Measurements from ENCODE around the gene BIN1. TPM values are rescaled to one million over a fixed set of nuclear protein-coding genes. Genes with fewer than 3 reads are reported as not detected.
A peak's percentile ranks its signal among the peaks of the same experiment; 100 is the strongest.

Gene BIN1
- total RNA-seq, 1 experiment from 2014 or later: 198 TPM

GRCh38 chr2:127134833-127135830, 28.2 kb upstream of the BIN1 start:
- BruUV-seq (replicated peaks): no TSS peak
- Histone ChIP-seq H3K4me1 (peaks cover 23% of the 10 kb centered on the region), H3K27me3 (replicated peaks; ENCODE audit: control insufficient read depth, insufficient read depth, low read length) (no peaks in the 10 kb centered on the region), H3K9me3 (0 out of 2 replicates have a peak, but pooled peaks cover 3% of the 10 kb centered on the region), H3K4me3 (ENCODE audit: low read depth, low read length) (no peak overlapping the region), H3K36me3 (ENCODE audit: control insufficient read depth, insufficient read depth, low read length) (peaks cover 2% of the 10 kb centered on the region; the same call in 1 of the 2 replicates)
- POLR2A ChIA-PET: interaction anchor here (1.0 kb wide), 1 partner anchor 28 kb away, joined by 4 read pairs; the partner anchor contains the start of gene BIN1
- Mint-ChIP-seq H3K4me3 (ENCODE audit: unreplicated experiment) (no peak overlapping the region), H3K36me3 (ENCODE audit: insufficient read depth, unreplicated experiment) (peaks cover 23% of the 10 kb centered on the region), H3K9me3 (ENCODE audit: unreplicated experiment) (peaks cover 13% of the 10 kb centered on the region), H3K27ac (ENCODE audit: unreplicated experiment) (peak overlapping the region; percentile 43), H3K27me3 (ENCODE audit: insufficient read depth, unreplicated experiment) (no peaks in the 10 kb centered on the region), H3K4me1 (ENCODE audit: low read depth, unreplicated experiment) (peaks cover 18% of the 10 kb centered on the region)
- intact Hi-C loops (cut with micrococcal nuclease; ENCODE audit: unreplicated experiment): loop anchor here (2.0 kb wide), 1 partner anchor 36 kb away; no protein-coding TSS in a partner anchor
- no peak for TF ChIP-seq CTCF (IDR thresholded peaks at IDR 0.05; ENCODE audit: insufficient read depth in 1 of 2, low read depth in 1 of 2, low read length in 1 of 2, severe bottlenecking in 1 of 2, unreplicated experiment in 1 of 2)
- CTCF ChIA-PET: interaction anchor here (0.5 to 1.6 kb wide), 2 partner anchors 20 to 28 kb away, joined by 3 to 4 read pairs; partner anchors contain the start of gene BIN1
- no peak for DNase-seq

GRCh38 chr2:127134235-127134634, 27.3 kb upstream of the BIN1 start:
- no peaks in the 10 kb centered on the region for H3K27me3 Mint-ChIP-seq (ENCODE audit: insufficient read depth, unreplicated experiment)
- H3K27ac Mint-ChIP-seq (ENCODE audit: unreplicated experiment): peak overlapping the region; percentile 43
- Histone ChIP-seq H3K9me3 (0 out of 2 replicates have a peak, but pooled peaks cover under 1% of the 10 kb centered on the region), H3K4me3 (ENCODE audit: low read depth, low read length) (no peak overlapping the region), H3K27me3 (replicated peaks; ENCODE audit: control insufficient read depth, insufficient read depth, low read length) (no peaks in the 10 kb centered on the region), H3K36me3 (ENCODE audit: control insufficient read depth, insufficient read depth, low read length) (peaks cover 2% of the 10 kb centered on the region; the same call in 1 of the 2 replicates), H3K4me1 (peaks cover 23% of the 10 kb centered on the region)
- peaks cover 18% of the 10 kb centered on the region for H3K36me3 Mint-ChIP-seq (ENCODE audit: insufficient read depth, unreplicated experiment)
- peak overlapping the region; percentile 4 for H3K4me3 Mint-ChIP-seq (ENCODE audit: unreplicated experiment)
- H3K9me3 Mint-ChIP-seq (ENCODE audit: unreplicated experiment): peaks cover 4% of the 10 kb centered on the region
- intact Hi-C loops (cut with micrococcal nuclease; ENCODE audit: unreplicated experiment): loop anchor here (2.0 kb wide), 1 partner anchor 37 kb away; no protein-coding TSS in a partner anchor
- H3K4me1 Mint-ChIP-seq (ENCODE audit: low read depth, unreplicated experiment): peaks cover 11% of the 10 kb centered on the region
- CTCF ChIA-PET: interaction anchor here (0.5 to 1.6 kb wide), 2 partner anchors 19 to 27 kb away, joined by 3 to 4 read pairs; partner anchors contain the start of gene BIN1
- POLR2A ChIA-PET: interaction anchor here (1.0 kb wide), 1 partner anchor 27 kb away, joined by 4 read pairs; the partner anchor contains the start of gene BIN1
- no peak for TF ChIP-seq CTCF (IDR thresholded peaks at IDR 0.05; ENCODE audit: insufficient read depth in 1 of 2, low read depth in 1 of 2, low read length in 1 of 2, severe bottlenecking in 1 of 2, unreplicated experiment in 1 of 2)
- BruUV-seq (replicated peaks): no TSS peak
- peak in 1 of 2 experiments; percentile 52 for DNase-seq

- H3K4me1 ChIP-seq: peaks cover 23% of the 10 kb centered on the region
- Mint-ChIP-seq H3K9me3 (ENCODE audit: unreplicated experiment) (no peaks in the 10 kb centered on the region), H3K4me3 (ENCODE audit: unreplicated experiment) (no peak overlapping the region), H3K27ac (ENCODE audit: unreplicated experiment) (no peak overlapping the region), H3K36me3 (ENCODE audit: insufficient read depth, unreplicated experiment) (peaks cover 18% of the 10 kb centered on the region), H3K4me1 (ENCODE audit: low read depth, unreplicated experiment) (peaks cover 11% of the 10 kb centered on the region), H3K27me3 (ENCODE audit: insufficient read depth, unreplicated experiment) (no peaks in the 10 kb centered on the region)
- H3K27me3 ChIP-seq (replicated peaks; ENCODE audit: control insufficient read depth, insufficient read depth, low read length): no peaks in the 10 kb centered on the region
- POLR2A ChIA-PET: interaction anchor here (1.0 kb wide), 1 partner anchor 27 kb away, joined by 4 read pairs; the partner anchor contains the start of gene BIN1
- no peak overlapping the region for H3K4me3 ChIP-seq (ENCODE audit: low read depth, low read length)
- intact Hi-C loops (cut with micrococcal nuclease; ENCODE audit: unreplicated experiment): loop anchor here (2.0 kb wide), 1 partner anchor 37 kb away; no protein-coding TSS in a partner anchor
- DNase-seq: no peak
- no peaks in the 10 kb centered on the region for H3K9me3 ChIP-seq
- CTCF ChIA-PET: interaction anchor here (0.6 to 1.6 kb wide), 3 partner anchors 27 to 619 kb away, joined by 3 to 11 read pairs (median 4); partner anchors contain the start of gene BIN1
- TF ChIP-seq CTCF (IDR thresholded peaks at IDR 0.05; ENCODE audit: insufficient read depth in 1 of 2, low read depth in 1 of 2, low read length in 1 of 2, severe bottlenecking in 1 of 2, unreplicated experiment in 1 of 2): no peak
- BruUV-seq (replicated peaks): no TSS peak
- H3K36me3 ChIP-seq (ENCODE audit: control insufficient read depth, insufficient read depth, low read length): peaks cover 2% of the 10 kb centered on the region; the same call in 1 of the 2 replicates
Observed at GRCh38 chr2:127133793-127134192, 26.8 kb upstream of the BIN1 start.

Data from Caco-2 (cell line).